Thyroid gland (tissue), 4 donors: ENCODE results near the gene ZBTB5.

ENCODE experiments used
- CTCF ChIP-seq, 6 experiments: fragments of 200-600 bp in 3 of 6; fragments of 450-650 bp in 3 of 6; sonication (generic) in 3 of 6; IDR thresholded peaks; one replicate each; pipeline ENCODE4 v1.5.1; 2016 to 2019; ENCODE audit warnings: antibody characterized with exemption in 6 of 6, mild to moderate bottlenecking in 2 of 6, inconsistent platforms in 1 of 6, moderate library complexity in 1 of 6
- POLR2A ChIP-seq, 2 donors: fragments of 450-650 bp; IDR thresholded peaks; one replicate each; pipeline ENCODE4 v1.6.1; 2017; ENCODE audit warnings: antibody characterized with exemption in 2 of 2, mild to moderate bottlenecking in 2 of 2, moderate library complexity in 1 of 2

- TF ChIP-seq CTCF (IDR thresholded peaks at IDR 0.05) (no peak), POLR2A (IDR thresholded peaks at IDR 0.05) (no peak)
Measured at GRCh38 chr9:37423508-37423907, 41.7 kb downstream of the ZBTB5 start.
